HepG2 (cell line): ENCODE results near the gene ZNF804A. TPM values are rescaled to one million over a fixed set of nuclear protein-coding genes. Genes with fewer than 3 reads are reported as not detected.

Experiments
- ATAC-seq: fragments of 200-7000 bp; cut with Tn5 transposase; 3 replicates; pipeline ENCODE4 v1.9.1; 2020; ENCODE audit warnings: mild to moderate bottlenecking, moderate library complexity
- BruUV-seq: library from RNA; stranded (reverse); fragments of 400-500 nt; replicated peaks from 2 replicates; lab custom pipeline; 2021; lab: Mats Ljungman, UMichigan
- CTCF ChIA-PET: fragments of 300-600 bp; formaldehyde crosslinking; extraction: SDS; loops from one replicate; lab custom pipeline; 2021; ENCODE audit warnings: low total read pairs, inconsistent platforms, low intra/inter-chr PET ratio; lab: Yijun Ruan, JAX
- POLR2A ChIA-PET: fragments of 350-600 bp; sonication (Branson Sonifier 250); formaldehyde crosslinking; loops from one replicate; lab custom pipeline; 2020; ENCODE audit warnings: antibody characterized with exemption, inconsistent platforms; lab: Yijun Ruan, JAX
- DNase-seq: peaks from one replicate; pipeline ENCODE4 v3.0.0-alpha.2; 2015; ENCODE audit warnings: low spot score
- FAIRE-seq: peaks from 3 replicates; lab custom pipeline; 2011; peaks lifted over from hg19 to GRCh38; lab: Jason Lieb, UNC
- H2AFZ ChIP-seq: one replicate; pipeline ENCODE4 v1.6.1; 2011; ENCODE audit warnings: low read length, inconsistent platforms
- H3K27ac ChIP-seq: fragments of 300-600 bp; 3 replicates; pipeline ENCODE4 v1.8.0; 2011; ENCODE audit warnings: mixed run types, mild to moderate bottlenecking, mixed read lengths, low read length, inconsistent platforms; ENCODE audit not compliant: insufficient read depth; ENCODE audit errors: extremely low read length
- H3K27me3 ChIP-seq, 2 experiments: fragments of 200-600 bp in 1 of 2; 2 replicates in 1 of 2; 3 replicates in 1 of 2; pipeline versions ENCODE4 v1.6.0 to v1.8.0; 2011; ENCODE audit warnings: low read length in 2 of 2, mild to moderate bottlenecking in 2 of 2, moderate library complexity in 2 of 2, inconsistent platforms in 1 of 2; ENCODE audit not compliant: insufficient read depth in 2 of 2, control insufficient read depth in 1 of 2
- H3K36me3 ChIP-seq, 2 experiments: fragments of 200-600 bp in 1 of 2; replicated peaks in 1 of 2; 2 replicates in 1 of 2; 3 replicates in 1 of 2; pipeline versions ENCODE4 v1.5.1 to v1.8.0; 2011; ENCODE audit warnings: low read length in 2 of 2, inconsistent platforms in 1 of 2; ENCODE audit not compliant: insufficient read depth in 2 of 2, control insufficient read depth in 1 of 2
- H3K4me1 ChIP-seq: 2 replicates; pipeline ENCODE4 v1.5.1; 2012; ENCODE audit warnings: low read length, inconsistent platforms; ENCODE audit not compliant: insufficient read depth
- H3K4me2 ChIP-seq: 2 replicates; pipeline ENCODE4 v1.6.0; 2011; ENCODE audit warnings: low read depth, low read length, inconsistent platforms
- H3K4me3 ChIP-seq, 3 experiments: fragments of 200-600 bp in 1 of 3; sonication (generic), shearing (Covaris generic) in 1 of 3; replicated peaks in 1 of 3; 2 replicates each; pipeline ENCODE4 v1.5.1; 2011 to 2016; ENCODE audit warnings: low read length in 3 of 3, inconsistent platforms in 2 of 3, low read depth in 2 of 3, mild to moderate bottlenecking in 2 of 3, control low read depth in 1 of 3, mixed read lengths in 1 of 3; ENCODE audit not compliant: insufficient read depth in 1 of 3
- H3K79me2 ChIP-seq: one replicate; pipeline ENCODE4 v1.6.1; 2011; ENCODE audit warnings: low read length, inconsistent platforms; ENCODE audit not compliant: insufficient read depth
- H3K9ac ChIP-seq: 2 replicates; pipeline ENCODE4 v1.6.0; 2011; ENCODE audit warnings: mild to moderate bottlenecking, low read depth, low read length, inconsistent platforms; ENCODE audit not compliant: insufficient read depth
- H3K9me3 ChIP-seq: 2 replicates; pipeline ENCODE4 v1.5.1; 2012; ENCODE audit warnings: mild to moderate bottlenecking, low read length
- H4K20me1 ChIP-seq: 2 replicates; pipeline ENCODE4 v1.6.0; 2011; ENCODE audit warnings: inconsistent platforms, mild to moderate bottlenecking, low read length, moderate library complexity; ENCODE audit not compliant: insufficient read depth
- AKAP8 ChIP-seq: sonication (generic); formaldehyde crosslinking; IDR thresholded peaks from 2 replicates; pipeline ENCODE4 v1.5.1; 2020; ENCODE audit warnings: mild to moderate bottlenecking, missing genetic modification reagents
- ETV6 ChIP-seq: sonication (generic); formaldehyde crosslinking; conservative IDR thresholded peaks from 2 replicates; pipeline ENCODE4 v1.4.0; 2020; ENCODE audit warnings: missing genetic modification reagents
- GTF3A ChIP-seq: sonication (generic); formaldehyde crosslinking; conservative IDR thresholded peaks from 2 replicates; pipeline ENCODE4 v1.4.0; 2020; ENCODE audit warnings: mild to moderate bottlenecking, missing genetic modification reagents
- NFRKB ChIP-seq: fragments of 450-650 bp; IDR thresholded peaks from 2 replicates; pipeline ENCODE4 v1.6.1; 2017
- NONO ChIP-seq, 2 experiments: fragments of 450-650 bp in 1 of 2; sonication (generic) in 1 of 2; formaldehyde crosslinking in 1 of 2; IDR thresholded peaks in 1 of 2; conservative IDR thresholded peaks in 1 of 2; 2 replicates each; pipeline versions ENCODE4 v1.6.1 to v1.8.0; 2017 to 2022; ENCODE audit warnings: mild to moderate bottlenecking in 1 of 2, missing genetic modification reagents in 1 of 2, moderate library complexity in 1 of 2
- SALL2 ChIP-seq: sonication (generic); formaldehyde crosslinking; IDR thresholded peaks from 2 replicates; pipeline ENCODE4 v1.8.1; 2023; ENCODE audit warnings: mild to moderate bottlenecking, missing genetic modification reagents, inconsistent platforms
- TAF1 ChIP-seq: sonication (generic); formaldehyde crosslinking; IDR thresholded peaks from 2 replicates; pipeline ENCODE4 v1.4.0; 2020; ENCODE audit warnings: missing genetic modification reagents
- TBP ChIP-seq: sonication (generic); formaldehyde crosslinking; IDR thresholded peaks from 2 replicates; pipeline ENCODE4 v1.5.0; 2020; ENCODE audit warnings: missing genetic modification reagents
- ZNF138 ChIP-seq: sonication (generic); formaldehyde crosslinking; IDR thresholded peaks from 2 replicates; pipeline ENCODE4 v1.5.0; 2020; ENCODE audit warnings: mild to moderate bottlenecking, low read depth, missing genetic modification reagents
- ZNF510 ChIP-seq: sonication (generic); formaldehyde crosslinking; IDR thresholded peaks from 2 replicates; pipeline ENCODE4 v1.4.0; 2020; ENCODE audit warnings: low read depth, mild to moderate bottlenecking, missing genetic modification reagents
- ZNF7 ChIP-seq: IDR thresholded peaks from 2 replicates; pipeline ENCODE4 v1.6.1; 2016; ENCODE audit warnings: missing biosample characterization, missing genetic modification reagents
- WGBS: methylation state at CpG from one replicate; pipeline ENCODE4 v1.1.6; 2017; ENCODE audit warnings: low lambda C conversion rate; 5-methylcytosine and 5-hydroxymethylcytosine counted together
- in situ Hi-C: cut with HindIII; loops from 2 replicates; pipeline ENCODE4 v1.10.0; 2017; ENCODE audit warnings: low pct_unique_long_range_greater_than_20kb; ENCODE audit not compliant: extremely low pct_ligation_motif_present
- intact Hi-C: fragments of 100-400 bp; cut with micrococcal nuclease; formaldehyde crosslinking; loops from one replicate; pipeline ENCODE4 v1.10.0; 2022; ENCODE audit not compliant: unreplicated experiment
- polyA plus RNA-seq, 8 experiments: library from polyadenylated mRNA; depleted of rRNA in 3 of 8; stranded (reverse) in 7 of 8; unstranded in 1 of 8; fragments of >200 nt; fragmentation: Illumina TruSeq in 4 of 8; extraction: Trizol in 4 of 8; gene quantifications; 2 replicates each; pipeline versions ENCODE4 v1.2.1 to v1.2.3, GENCODE V29; 2011 to 2016; ENCODE audit warnings: low read depth in 4 of 8, missing spikeins in 1 of 8, mixed read lengths in 1 of 8; ENCODE audit not compliant: insufficient read depth in 1 of 8
- total RNA-seq, 5 experiments: library from RNA; depleted of rRNA; stranded (reverse); fragments of >200 nt; fragmentation: Illumina TruSeq; extraction: Trizol; gene quantifications; 2 replicates each; pipeline ENCODE4 v1.2.3, GENCODE V29; 2016; ENCODE audit warnings: low read depth in 1 of 5
- TF ChIP-seq, protein P1 (sequence below): sonication (generic); formaldehyde crosslinking; IDR thresholded peaks from 2 replicates; pipeline ENCODE4 v1.5.0; 2020; ENCODE audit warnings: mild to moderate bottlenecking, missing genetic modification reagents

The ZNF804A gene
- total and polyA plus RNA-seq, 2 of the 13 experiments (the other 11 are each of a cell fraction or from before 2014, with no cell fraction given) = 0.07 to 0.09 TPM

DNA sequence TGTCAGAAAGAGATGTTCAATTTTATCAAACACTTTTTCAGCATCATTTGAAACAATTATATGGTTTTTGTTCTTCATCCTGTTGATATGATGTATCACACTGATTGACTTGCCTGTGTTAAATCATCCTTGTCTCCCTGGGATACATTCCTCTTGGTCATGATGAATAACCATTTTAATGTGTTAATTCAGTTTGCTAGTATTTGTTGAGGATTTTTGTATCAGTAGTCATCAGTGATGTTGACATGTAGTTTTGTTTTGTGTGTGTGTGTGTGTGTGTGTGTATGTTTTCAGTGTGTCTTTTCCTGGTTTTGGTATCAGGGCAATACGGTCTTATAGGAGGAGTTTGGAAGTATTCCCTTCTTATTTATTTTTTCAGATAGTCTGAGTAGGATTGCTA, 325.4 kb downstream of the ZNF804A start:
- no peaks in the 10 kb centered on the region for H3K79me2 ChIP-seq
- 16% methylated on average over 1 of the region's 1 CpG for WGBS
- H3K4me1 ChIP-seq = no peaks in the 10 kb centered on the region
- FAIRE-seq (no peak), ATAC-seq (no peak), DNase-seq (no peak)
- ChIA-PET POLR2A (no interaction called here), CTCF (no interaction called here)
- no peak overlapping the region for H3K27ac ChIP-seq
- no peak overlapping the region for H3K4me3 ChIP-seq
- intact Hi-C loops (no loop called here), in situ Hi-C loops (no loop called here)
- H3K27me3 ChIP-seq = no peaks in the 10 kb centered on the region
- no peak overlapping the region for H2AFZ ChIP-seq
- H3K4me2 ChIP-seq = no peak overlapping the region
- no peak overlapping the region for H3K9ac ChIP-seq
- H3K9me3 ChIP-seq = peaks cover 86% of the 10 kb centered on the region
- no peaks in the 10 kb centered on the region for H4K20me1 ChIP-seq
- H3K36me3 ChIP-seq = no peaks in the 10 kb centered on the region
- BruUV-seq = no TSS peak
- TF ChIP-seq, protein P1, sequence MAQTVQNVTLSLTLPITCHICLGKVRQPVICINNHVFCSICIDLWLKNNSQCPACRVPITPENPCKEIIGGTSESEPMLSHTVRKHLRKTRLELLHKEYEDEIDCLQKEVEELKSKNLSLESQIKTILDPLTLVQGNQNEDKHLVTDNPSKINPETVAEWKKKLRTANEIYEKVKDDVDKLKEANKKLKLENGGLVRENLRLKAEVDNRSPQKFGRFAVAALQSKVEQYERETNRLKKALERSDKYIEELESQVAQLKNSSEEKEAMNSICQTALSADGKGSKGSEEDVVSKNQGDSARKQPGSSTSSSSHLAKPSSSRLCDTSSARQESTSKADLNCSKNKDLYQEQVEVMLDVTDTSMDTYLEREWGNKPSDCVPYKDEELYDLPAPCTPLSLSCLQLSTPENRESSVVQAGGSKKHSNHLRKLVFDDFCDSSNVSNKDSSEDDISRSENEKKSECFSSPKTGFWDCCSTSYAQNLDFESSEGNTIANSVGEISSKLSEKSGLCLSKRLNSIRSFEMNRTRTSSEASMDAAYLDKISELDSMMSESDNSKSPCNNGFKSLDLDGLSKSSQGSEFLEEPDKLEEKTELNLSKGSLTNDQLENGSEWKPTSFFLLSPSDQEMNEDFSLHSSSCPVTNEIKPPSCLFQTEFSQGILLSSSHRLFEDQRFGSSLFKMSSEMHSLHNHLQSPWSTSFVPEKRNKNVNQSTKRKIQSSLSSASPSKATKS (CRISPR knock-in tag) = no peak
- TF ChIP-seq ZNF510 (CRISPR knock-in tag) (no peak), GTF3A (CRISPR knock-in tag) (no peak), SALL2 (CRISPR knock-in tag) (no peak), TBP (CRISPR knock-in tag) (no peak), ZNF138 (CRISPR knock-in tag) (no peak), ETV6 (CRISPR knock-in tag) (no peak), AKAP8 (CRISPR knock-in tag) (no peak), TAF1 (CRISPR knock-in tag) (no peak), NONO (IDR thresholded peaks at IDR 0.05) (no peak), NONO (CRISPR knock-in tag; conservative IDR thresholded peaks at IDR 0.05) (no peak), ZNF7 (CRISPR knock-in tag) (no peak), NFRKB (no peak)
